H9 (cell line): ENCODE results near the gene AARS1. TPM values are rescaled to one million over a fixed set of nuclear protein-coding genes. Genes with fewer than 3 reads are reported as not detected.
"Not testable (repeated sequence)": the region's sequence is repeated elsewhere in the genome, so short reads cannot be mapped to it uniquely, and the experiment has no call there.

Experiments
- DNase-seq: peaks from one replicate; pipeline ENCODE4 v3.0.0-alpha.2; 2017
- H2AFZ ChIP-seq: one replicate; pipeline ENCODE4 v1.6.1; 2013; ENCODE audit warnings: mild to moderate bottlenecking, low read length, control low read depth, moderate library complexity
- H2AK5ac ChIP-seq: 2 replicates; pipeline ENCODE4 v1.6.1; 2013; ENCODE audit warnings: low read length, control low read depth, mixed read lengths; ENCODE audit not compliant: insufficient read length
- H2BK120ac ChIP-seq: one replicate; pipeline ENCODE4 v1.6.1; 2013; ENCODE audit warnings: low read depth, mild to moderate bottlenecking, low read length, control low read depth, inconsistent platforms; ENCODE audit not compliant: poor library complexity, severe bottlenecking
- H2BK12ac ChIP-seq: 2 replicates; pipeline ENCODE4 v1.6.1; 2013; ENCODE audit warnings: low read length, control low read depth, mixed read lengths, low read depth; ENCODE audit not compliant: insufficient read length
- H2BK15ac ChIP-seq: 2 replicates; pipeline ENCODE4 v1.6.1; 2013; ENCODE audit warnings: low read depth, low read length, control low read depth
- H2BK20ac ChIP-seq: one replicate; pipeline ENCODE4 v1.6.1; 2013; ENCODE audit warnings: low read depth, mild to moderate bottlenecking, low read length, control low read depth, inconsistent platforms; ENCODE audit not compliant: poor library complexity, severe bottlenecking
- H2BK5ac ChIP-seq: 2 replicates; pipeline ENCODE4 v1.6.1; 2013; ENCODE audit warnings: low read length, control low read depth, mixed read lengths; ENCODE audit not compliant: insufficient read length
- H3K14ac ChIP-seq: 2 replicates; pipeline ENCODE4 v1.6.1; 2013; ENCODE audit warnings: low read length, control low read depth; ENCODE audit not compliant: insufficient read depth
- H3K18ac ChIP-seq: 2 replicates; pipeline ENCODE4 v1.6.1; 2013; ENCODE audit warnings: low read depth, mild to moderate bottlenecking, mixed read lengths, low read length, control low read depth; ENCODE audit not compliant: insufficient read length
- H3K23ac ChIP-seq: 2 replicates; pipeline ENCODE4 v1.6.1; 2013; ENCODE audit warnings: low read length, control low read depth, mixed read lengths, low read depth; ENCODE audit not compliant: insufficient read length
- H3K23me2 ChIP-seq: 2 replicates; pipeline ENCODE4 v1.6.1; 2013; ENCODE audit warnings: low read depth, mild to moderate bottlenecking, mixed read lengths, low read length, control low read depth; ENCODE audit not compliant: insufficient read length, poor library complexity, severe bottlenecking
- H3K27ac ChIP-seq: 2 replicates; pipeline ENCODE4 v1.5.1; 2013; ENCODE audit warnings: low read length, control low read depth, mixed read lengths, low read depth; ENCODE audit not compliant: insufficient read length
- H3K27me3 ChIP-seq: 2 replicates; pipeline ENCODE4 v1.6.1; 2013; ENCODE audit warnings: low read length, control low read depth, inconsistent platforms; ENCODE audit not compliant: insufficient read depth
- H3K4ac ChIP-seq: 2 replicates; pipeline ENCODE4 v1.6.1; 2013; ENCODE audit warnings: low read depth, mild to moderate bottlenecking, control low read depth, inconsistent platforms, low read length, moderate library complexity
- H3K4me1 ChIP-seq: 2 replicates; pipeline ENCODE4 v1.6.1; 2013; ENCODE audit warnings: low read length, control low read depth, inconsistent platforms; ENCODE audit not compliant: insufficient read depth
- H3K4me2 ChIP-seq: 2 replicates; pipeline ENCODE4 v1.6.1; 2013; ENCODE audit warnings: low read length, control low read depth, mixed read lengths; ENCODE audit not compliant: insufficient read length, insufficient read depth
- H3K56ac ChIP-seq: 2 replicates; pipeline ENCODE4 v1.6.1; 2013; ENCODE audit warnings: low read depth, mild to moderate bottlenecking, mixed read lengths, low read length, control low read depth; ENCODE audit not compliant: insufficient read length
- H3K79me1 ChIP-seq: 2 replicates; pipeline ENCODE4 v1.6.1; 2013; ENCODE audit warnings: low read depth, mild to moderate bottlenecking, moderate library complexity, low read length, control low read depth, inconsistent platforms; ENCODE audit not compliant: insufficient read depth, poor library complexity, severe bottlenecking
- H3K79me2 ChIP-seq: 2 replicates; pipeline ENCODE4 v1.6.1; 2013; ENCODE audit warnings: low read length, control low read depth, inconsistent platforms; ENCODE audit not compliant: insufficient read depth
- H3K9ac ChIP-seq: 2 replicates; pipeline ENCODE4 v1.6.1; 2013; ENCODE audit warnings: low read length, control low read depth, mixed read lengths; ENCODE audit not compliant: insufficient read length; ENCODE audit errors: extremely low read depth
- H3K9me3 ChIP-seq: one replicate; pipeline ENCODE4 v1.6.1; 2013; ENCODE audit warnings: low read depth, low read length, inconsistent platforms; ENCODE audit not compliant: control insufficient read depth
- H3T11ph ChIP-seq: one replicate; pipeline ENCODE4 v1.6.1; 2013; ENCODE audit warnings: mild to moderate bottlenecking, low read length, control low read depth, inconsistent platforms
- H4K20me1 ChIP-seq: one replicate; pipeline ENCODE4 v1.6.1; 2013; ENCODE audit not compliant: control insufficient read depth, insufficient read length, insufficient read depth
- H4K5ac ChIP-seq: 2 replicates; pipeline ENCODE4 v1.6.1; 2013; ENCODE audit warnings: low read depth, mild to moderate bottlenecking, mixed read lengths, low read length, control low read depth; ENCODE audit not compliant: insufficient read length
- H4K8ac ChIP-seq: replicated peaks from 2 replicates; pipeline ENCODE4 v1.6.1; 2013; ENCODE audit warnings: low read length, control low read depth, mixed read lengths, low read depth; ENCODE audit not compliant: insufficient read length
- H4K91ac ChIP-seq: 2 replicates; pipeline ENCODE4 v1.6.1; 2013; ENCODE audit warnings: low read depth, mild to moderate bottlenecking, moderate library complexity, mixed read lengths, low read length, control low read depth; ENCODE audit not compliant: insufficient read length
- H3K27ac Mint-ChIP-seq, 3 experiments: 2 replicates in 2 of 3; 3 replicates in 1 of 3; pipeline ENCODE4 v1.8.0; 2020 to 2021; ENCODE audit warnings: mixed read lengths in 3 of 3, mild to moderate bottlenecking in 1 of 3, moderate library complexity in 1 of 3
- H3K27me3 Mint-ChIP-seq: 2 replicates; pipeline ENCODE4 v1.8.0; 2021; ENCODE audit warnings: low read depth, mild to moderate bottlenecking, moderate library complexity, mixed read lengths
- H3K36me3 Mint-ChIP-seq, 3 experiments: 2 replicates in 2 of 3; 3 replicates in 1 of 3; pipeline ENCODE4 v1.8.0; 2020 to 2021; ENCODE audit warnings: low read depth in 3 of 3, mixed read lengths in 3 of 3; ENCODE audit not compliant: insufficient read depth in 1 of 3
- H3K4me1 Mint-ChIP-seq, 2 experiments: 2 replicates each; pipeline ENCODE4 v1.8.0; 2020; ENCODE audit warnings: mixed read lengths in 2 of 2
- H3K4me3 Mint-ChIP-seq, 2 experiments: 2 replicates in 1 of 2; 3 replicates in 1 of 2; pipeline ENCODE4 v1.8.0; 2020 to 2021; ENCODE audit warnings: mild to moderate bottlenecking in 2 of 2, mixed read lengths in 2 of 2, moderate library complexity in 1 of 2
- H3K9me3 Mint-ChIP-seq, 2 experiments: 2 replicates in 1 of 2; 3 replicates in 1 of 2; pipeline ENCODE4 v1.8.0; 2020; ENCODE audit warnings: mild to moderate bottlenecking in 2 of 2, mixed read lengths in 2 of 2, moderate library complexity in 1 of 2
- WGBS: extraction: QIAGEN DNeasy Blood & Tissue Kit; methylation state at CpG from one replicate; pipeline ENCODE4 v1.1.7; 2013; ENCODE audit warnings: missing lambda C conversion rate, low lambda C conversion rate, mixed read lengths; ENCODE audit not compliant: insufficient read length; ENCODE audit errors: extremely low coverage; 5-methylcytosine and 5-hydroxymethylcytosine counted together
- total RNA-seq: library from RNA; stranded (reverse); gene quantifications from 2 replicates; pipeline ENCODE4 v1.2.1, GENCODE V29; 2021

AARS1 gene
- total RNA-seq, 1 experiment from 2014 or later, result 168 TPM

DNA sequence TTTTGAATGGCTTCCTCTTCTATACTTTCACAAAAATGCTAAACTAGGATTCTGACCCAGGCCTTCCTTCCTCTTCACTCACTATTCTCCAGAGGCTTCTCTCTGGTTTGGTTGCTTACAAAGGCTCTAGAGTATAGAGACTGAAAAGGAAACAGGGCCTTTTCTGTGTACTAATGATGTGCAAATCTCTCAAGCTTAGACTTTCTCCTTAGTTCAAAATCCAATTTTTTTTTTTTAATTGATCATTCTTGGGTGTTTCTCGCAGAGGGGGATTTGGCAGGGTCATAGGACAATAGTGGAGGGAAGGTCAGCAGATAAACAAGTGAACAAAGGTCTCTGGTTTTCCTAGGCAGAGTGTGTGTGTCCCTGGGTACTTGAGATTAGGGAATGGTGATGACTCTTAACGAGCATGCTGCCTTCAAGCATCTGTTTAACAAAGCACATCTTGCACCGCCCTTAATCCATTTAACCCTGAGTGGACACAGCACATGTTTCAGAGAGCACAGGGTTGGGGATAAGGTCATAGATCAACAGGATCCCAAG lies 65.3 kb downstream of the AARS1 start:
- DNase-seq, H3K27ac ChIP-seq, H3K4me3 Mint-ChIP-seq: not testable (repeated sequence)

DNA sequence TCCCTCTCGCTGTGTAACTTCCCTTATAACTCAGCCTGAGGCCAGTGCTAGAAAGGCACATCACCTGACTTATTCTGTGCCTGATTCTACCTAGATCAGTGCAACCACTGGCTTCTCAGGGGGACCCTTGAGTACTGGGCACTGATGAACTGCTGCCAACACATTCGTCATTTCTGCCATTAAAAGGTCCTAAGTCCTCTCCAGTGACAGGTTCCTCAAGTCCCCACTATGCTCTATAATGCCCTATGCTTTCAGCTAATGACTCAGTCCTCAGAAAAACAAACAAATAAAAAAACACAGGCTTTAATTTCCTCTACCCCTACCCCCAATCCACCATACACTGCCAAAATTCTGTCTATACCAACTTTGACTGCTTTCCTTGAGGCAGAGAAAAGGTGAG lies 66.1 kb downstream of the AARS1 start:
- not testable (repeated sequence) for H2BK12ac ChIP-seq, H3K9me3 ChIP-seq, H3K14ac ChIP-seq, H3K4me1 Mint-ChIP-seq, H4K8ac ChIP-seq, H3K79me2 ChIP-seq, H2BK20ac ChIP-seq, H3K9me3 Mint-ChIP-seq, H3K56ac ChIP-seq, H4K91ac ChIP-seq, H4K5ac ChIP-seq, H3K23me2 ChIP-seq, H3K27me3 Mint-ChIP-seq, H3K23ac ChIP-seq, H2AK5ac ChIP-seq, H3K4me3 Mint-ChIP-seq, H3K4ac ChIP-seq, H4K20me1 ChIP-seq, H3K79me1 ChIP-seq, H3K4me1 ChIP-seq, H2BK120ac ChIP-seq, H3K27ac ChIP-seq, DNase-seq, H3T11ph ChIP-seq, H2BK15ac ChIP-seq, H2BK5ac ChIP-seq, H3K9ac ChIP-seq, H3K27me3 ChIP-seq, H3K18ac ChIP-seq, H3K4me2 ChIP-seq, H2AFZ ChIP-seq
- Mint-ChIP-seq H3K27ac (0 out of 7 replicates have a peak overlapping the region, but pooled peaks of 1 of the 3 experiments have one; percentile 42), H3K36me3 (peaks cover 15 to 54% (median 17%) of the 10 kb centered on the region in 3 experiments; a peak in 5 of 7 replicates)
- WGBS, result no CpG with 5 or more reads among the region's 2 CpGs

More for the DNA sequence above, 65.3 kb downstream of the AARS1 start:
- H3K36me3 Mint-ChIP-seq, result peaks cover 15 to 54% (median 17%) of the 10 kb centered on the region in 3 experiments; a peak in 5 of 7 replicates
- not testable (repeated sequence) for H3K56ac ChIP-seq, H3K4me1 ChIP-seq, H2BK20ac ChIP-seq, H4K8ac ChIP-seq, H3K9me3 Mint-ChIP-seq, H3K23me2 ChIP-seq, H3K9me3 ChIP-seq, H2BK15ac ChIP-seq, H4K5ac ChIP-seq, H3K9ac ChIP-seq, H3T11ph ChIP-seq, H2BK5ac ChIP-seq, H2BK12ac ChIP-seq, H3K27me3 Mint-ChIP-seq, H3K27ac Mint-ChIP-seq, H3K23ac ChIP-seq, H3K4ac ChIP-seq, H3K79me1 ChIP-seq, H2AK5ac ChIP-seq, H3K14ac ChIP-seq, H3K27me3 ChIP-seq, H3K4me1 Mint-ChIP-seq, H2BK120ac ChIP-seq, H4K91ac ChIP-seq, H3K79me2 ChIP-seq, H4K20me1 ChIP-seq, H3K18ac ChIP-seq, H3K4me2 ChIP-seq, H2AFZ ChIP-seq
- no CpG with 5 or more reads among the region's 3 CpGs for WGBS
